Natural killer cell (primary cell): ENCODE data around the gene FMN1. TPM values are rescaled to one million over a fixed set of nuclear protein-coding genes. Genes with fewer than 3 reads are reported as not detected.

ENCODE experiments used
- ATAC-seq, 3 donors: fragments of 150-1000 bp in 2 of 3; fragments of 200-7000 bp in 1 of 3; cut with Tn5 transposase; 1 replicate in 1 of 3; 2 replicates in 2 of 3; pipeline ENCODE4 v1.10.0; 2021; ENCODE audit warnings: mild to moderate bottlenecking in 2 of 3, moderate library complexity in 2 of 3
- DNase-seq, 2 donors: peaks; one replicate each; pipeline versions ENCODE4 v3.0.0 to v3.0.0-alpha.2; 2013 to 2021; ENCODE audit warnings: mixed read lengths in 1 of 2
- H3K27ac ChIP-seq: one replicate; pipeline ENCODE4 v1.5.1; 2013; ENCODE audit warnings: mild to moderate bottlenecking, low read length
- H3K27me3 ChIP-seq: one replicate; pipeline ENCODE4 v1.6.1; 2013; ENCODE audit warnings: low read length; ENCODE audit not compliant: control insufficient read depth, insufficient read depth
- H3K36me3 ChIP-seq: one replicate; pipeline ENCODE4 v1.6.1; 2013; ENCODE audit warnings: low read length; ENCODE audit not compliant: control insufficient read depth, insufficient read depth
- H3K4me1 ChIP-seq: one replicate; pipeline ENCODE4 v1.6.1; 2013; ENCODE audit warnings: low read length; ENCODE audit not compliant: control insufficient read depth, insufficient read depth
- H3K4me3 ChIP-seq: one replicate; pipeline ENCODE4 v1.5.1; 2013; ENCODE audit warnings: low read length
- H3K9me3 ChIP-seq: one replicate; pipeline ENCODE4 v1.6.1; 2013; ENCODE audit warnings: low read length; ENCODE audit not compliant: control insufficient read depth, insufficient read depth
- H3K27ac Mint-ChIP-seq, 2 donors: one replicate each; pipeline ENCODE4 v1.8.0; 2022; ENCODE audit warnings: mild to moderate bottlenecking in 2 of 2, mixed read lengths in 2 of 2, moderate library complexity in 1 of 2
- H3K27me3 Mint-ChIP-seq, 2 donors: one replicate each; pipeline ENCODE4 v1.8.0; 2022; ENCODE audit warnings: low read depth in 2 of 2, mixed read lengths in 2 of 2
- H3K36me3 Mint-ChIP-seq: one replicate; pipeline ENCODE4 v1.8.0; 2022; ENCODE audit warnings: mixed read lengths
- H3K4me1 Mint-ChIP-seq, 2 donors: one replicate each; pipeline ENCODE4 v1.8.0; 2022; ENCODE audit warnings: mixed read lengths in 2 of 2
- H3K4me3 Mint-ChIP-seq: one replicate; pipeline ENCODE4 v1.8.0; 2022; ENCODE audit warnings: mild to moderate bottlenecking, moderate library complexity, mixed read lengths
- H3K9me3 Mint-ChIP-seq, 2 donors: one replicate each; pipeline ENCODE4 v1.8.0; 2022; ENCODE audit warnings: mixed read lengths in 2 of 2
- CTCF ChIP-seq: fragments of 200-600 bp; IDR thresholded peaks from one replicate; pipeline ENCODE4 v1.8.0; 2022; ENCODE audit warnings: antibody characterized with exemption
- WGBS: methylation state at CpG from one replicate; pipeline ENCODE4 v1.1.7; 2013; ENCODE audit warnings: missing lambda C conversion rate; ENCODE audit not compliant: insufficient coverage; 5-methylcytosine and 5-hydroxymethylcytosine counted together
- intact Hi-C: fragments of 100-400 bp; cut with micrococcal nuclease; formaldehyde crosslinking; loops from one replicate; pipeline ENCODE4 v1.14.2; 2022
- total RNA-seq, 4 donors: library from RNA; stranded (reverse); fragments of 120-200 nt in 1 of 4; gene quantifications; one replicate each; pipeline versions ENCODE4 v1.2.3 to v1.2.4, GENCODE V29; 2013 to 2022

Gene FMN1
- total RNA-seq, 3 donors from 2014 or later (not counting 1 experiment from before 2014, with no cell fraction given): 2.0 to 19.2 (median 2.2) TPM

- WGBS: 89% methylated on average over 9 of the region's 9 CpGs
- Histone ChIP-seq H3K9me3 (no peaks in the 10 kb centered on the region), H3K27ac (no peak overlapping the region), H3K36me3 (no peaks in the 10 kb centered on the region), H3K4me3 (no peak overlapping the region), H3K27me3 (no peaks in the 10 kb centered on the region), H3K4me1 (peaks cover 13% of the 10 kb centered on the region)
- Mint-ChIP-seq H3K4me1 (peaks cover 0 to 18% of the 10 kb centered on the region in 2 donors), H3K27me3 (peaks cover 11 to 23% of the 10 kb centered on the region in 2 donors), H3K27ac (no peak overlapping the region), H3K9me3 (no peaks in the 10 kb centered on the region), H3K4me3 (no peak overlapping the region), H3K36me3 (no peaks in the 10 kb centered on the region)
- no peak for TF ChIP-seq CTCF
- ATAC-seq (no peak), DNase-seq (no peak)
- intact Hi-C loops: no loop called here
Observed at GRCh38 chr15:33190539-33190938, 4.0 kb downstream of the FMN1 start.

- no peaks in the 10 kb centered on the region for H3K4me1 ChIP-seq
- TF ChIP-seq CTCF: no peak
- H3K27ac ChIP-seq: no peak overlapping the region
- no peaks in the 10 kb centered on the region for H3K27me3 ChIP-seq
- Mint-ChIP-seq H3K4me1 (peaks cover 0 to 1% of the 10 kb centered on the region in 2 donors), H3K36me3 (no peaks in the 10 kb centered on the region), H3K4me3 (no peak overlapping the region), H3K27ac (no peak overlapping the region), H3K27me3 (peaks cover 11 to 23% of the 10 kb centered on the region in 2 donors), H3K9me3 (no peaks in the 10 kb centered on the region)
- no peak for DNase-seq
- H3K36me3 ChIP-seq: no peaks in the 10 kb centered on the region
- ATAC-seq: no peak
- intact Hi-C loops: no loop called here
- 56% methylated on average over 4 of the region's 5 CpGs for WGBS
- H3K9me3 ChIP-seq: no peaks in the 10 kb centered on the region
- H3K4me3 ChIP-seq: no peak overlapping the region
Observed at GRCh38 chr15:33188641-33189257, 5.8 kb downstream of the FMN1 start.

- H3K4me1 Mint-ChIP-seq: no peaks in the 10 kb centered on the region
- Histone ChIP-seq H3K4me3 (no peak overlapping the region), H3K27me3 (no peaks in the 10 kb centered on the region), H3K9me3 (no peaks in the 10 kb centered on the region), H3K27ac (no peak overlapping the region), H3K4me1 (no peaks in the 10 kb centered on the region), H3K36me3 (no peaks in the 10 kb centered on the region)
- H3K9me3 Mint-ChIP-seq: no peaks in the 10 kb centered on the region
- intact Hi-C loops: no loop called here
- no peak overlapping the region for H3K4me3 Mint-ChIP-seq
- DNase-seq (no peak), ATAC-seq (no peak)
- no peak overlapping the region for H3K27ac Mint-ChIP-seq
- 86% methylated on average over 5 of the region's 5 CpGs for WGBS
- no peak for TF ChIP-seq CTCF
- H3K27me3 Mint-ChIP-seq: peaks cover 8 to 23% of the 10 kb centered on the region in 2 donors
- H3K36me3 Mint-ChIP-seq: no peaks in the 10 kb centered on the region
Observed at GRCh38 chr15:33188159-33188558, 6.4 kb downstream of the FMN1 start.

- WGBS: 95% methylated on average over 2 of the region's 3 CpGs
Observed at GRCh38 chr15:33183334-33183733, 11.2 kb downstream of the FMN1 start.

More at GRCh38 chr15:33183334-33183733, 11.2 kb downstream of the FMN1 start:
- Histone ChIP-seq H3K27me3 (no peaks in the 10 kb centered on the region), H3K36me3 (no peaks in the 10 kb centered on the region), H3K4me1 (no peaks in the 10 kb centered on the region), H3K4me3 (no peak overlapping the region), H3K27ac (no peak overlapping the region), H3K9me3 (no peaks in the 10 kb centered on the region)
- ATAC-seq: no peak
- no peak for TF ChIP-seq CTCF
- H3K27ac Mint-ChIP-seq: no peak overlapping the region
- no peak for DNase-seq
- no peaks in the 10 kb centered on the region for H3K36me3 Mint-ChIP-seq
- H3K9me3 Mint-ChIP-seq: no peaks in the 10 kb centered on the region
- no peak overlapping the region for H3K4me3 Mint-ChIP-seq
- intact Hi-C loops: no loop called here
- H3K27me3 Mint-ChIP-seq: peaks cover 0 to 5% of the 10 kb centered on the region in 2 donors
- no peaks in the 10 kb centered on the region for H3K4me1 Mint-ChIP-seq
